ENCODE measurements around the gene PRKAR1B.
A peak's percentile ranks its signal among the peaks of the same experiment; 100 is the strongest.

Gene PRKAR1B

DNA sequence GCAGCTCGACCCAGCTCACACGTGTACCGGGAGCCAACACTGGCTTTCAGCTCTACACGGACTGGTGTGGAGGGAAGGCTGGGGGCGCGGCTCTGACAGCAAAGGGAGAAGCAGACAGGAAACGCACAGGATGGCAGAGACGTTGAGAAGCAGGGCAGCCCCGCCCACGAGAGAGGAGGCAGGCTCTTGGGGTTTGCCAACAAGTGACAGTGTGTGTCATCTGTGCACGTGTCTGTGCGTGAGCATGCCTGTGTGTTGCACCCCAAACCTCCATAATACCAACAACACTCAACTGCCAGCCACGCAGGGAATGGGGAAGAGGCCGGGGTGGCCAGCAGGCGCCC lies 143.0 kb downstream of the PRKAR1B start:
- peak; percentile 82 to 94 for DNase-seq

DNA sequence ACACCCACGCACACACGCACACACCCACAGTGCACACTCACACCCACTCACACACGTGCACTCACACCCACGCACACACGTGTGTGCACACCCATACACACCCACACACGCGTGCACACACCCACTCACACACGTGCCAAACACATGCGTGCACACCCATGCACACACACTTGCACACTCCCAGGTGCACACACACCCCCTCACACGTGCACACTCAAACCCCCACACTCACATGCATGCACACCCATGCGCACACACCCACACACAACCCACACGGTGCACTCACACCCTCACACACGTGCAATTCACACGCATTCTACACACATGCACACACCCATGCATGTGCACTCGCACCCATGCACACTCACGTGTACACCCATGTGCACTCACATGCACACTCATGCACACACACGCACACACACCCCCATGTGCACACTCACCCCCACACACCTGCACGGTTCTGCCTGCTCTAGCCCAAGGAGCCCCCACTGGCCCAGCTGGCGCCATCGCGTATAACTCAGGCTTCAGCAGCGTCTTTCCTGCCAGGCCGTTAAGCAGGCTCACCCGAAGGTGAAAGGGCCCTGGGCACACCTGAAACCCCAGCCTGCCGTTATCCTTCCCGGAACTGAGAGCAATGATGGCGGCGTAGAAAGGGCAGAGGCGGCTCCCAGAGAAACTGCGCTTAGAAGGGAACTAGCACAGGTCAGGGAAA lies 143.5 kb downstream of the PRKAR1B start:
- DNase-seq = peak in 1 of 2 experiments; percentile 33

DNA sequence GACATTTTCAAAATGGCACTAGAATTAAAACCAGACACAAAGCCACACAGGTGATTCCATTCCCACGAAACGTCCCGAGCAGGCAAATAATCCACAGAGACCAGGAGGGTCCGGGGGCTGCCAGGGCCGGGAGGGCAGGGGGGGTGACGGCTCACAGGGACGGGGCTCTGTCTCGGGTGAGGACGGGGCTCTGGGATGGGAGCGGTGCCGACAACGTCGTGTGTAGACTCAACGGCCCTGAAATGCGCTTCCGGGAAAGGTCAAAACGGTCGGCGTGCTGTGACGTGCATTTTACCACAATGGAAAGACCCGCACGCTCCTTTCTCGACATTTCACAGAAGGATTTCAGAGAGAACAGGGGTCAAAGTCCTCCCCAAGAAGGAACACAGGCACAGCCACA lies 144.2 kb downstream of the PRKAR1B start:
- peak in 1 of 2 experiments; percentile 7 for DNase-seq

DNA sequence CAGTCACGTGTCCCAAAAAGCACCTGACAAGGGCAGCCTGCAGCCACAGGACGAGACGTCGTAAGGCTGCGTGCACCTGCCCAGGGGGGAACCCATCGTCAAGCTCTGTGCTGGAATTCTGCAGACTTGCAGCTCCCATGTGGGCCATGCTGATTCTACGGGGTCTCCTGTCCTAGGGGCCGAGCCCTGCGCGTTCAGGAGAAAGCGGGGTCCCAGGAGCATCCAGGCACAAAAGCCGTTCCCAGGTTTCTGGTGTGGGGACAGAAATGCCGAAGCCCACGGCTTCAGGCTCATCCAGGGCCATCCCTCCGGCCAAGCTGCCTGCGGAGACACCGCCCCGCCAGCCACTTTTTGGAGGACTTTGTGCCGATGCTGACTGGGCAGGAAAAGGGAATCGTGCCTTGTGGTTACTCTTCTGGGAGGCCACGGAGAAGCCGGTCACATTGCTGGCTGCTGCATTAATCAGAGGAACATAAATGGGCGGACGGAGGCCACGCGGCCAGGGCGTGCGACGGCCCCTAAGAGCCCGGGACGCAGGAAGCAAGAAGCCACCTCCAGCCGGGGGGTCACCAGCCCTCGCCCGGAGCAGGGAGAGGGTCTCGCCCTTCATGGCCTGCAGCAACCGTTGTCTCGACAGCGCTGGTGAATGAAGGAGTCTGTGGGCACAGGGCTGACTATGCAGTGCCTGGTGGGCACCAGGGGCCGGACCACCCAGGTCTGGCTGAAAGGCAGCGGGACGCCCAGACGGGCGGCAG lies 144.8 kb downstream of the PRKAR1B start:
- no peak for DNase-seq

DNA sequence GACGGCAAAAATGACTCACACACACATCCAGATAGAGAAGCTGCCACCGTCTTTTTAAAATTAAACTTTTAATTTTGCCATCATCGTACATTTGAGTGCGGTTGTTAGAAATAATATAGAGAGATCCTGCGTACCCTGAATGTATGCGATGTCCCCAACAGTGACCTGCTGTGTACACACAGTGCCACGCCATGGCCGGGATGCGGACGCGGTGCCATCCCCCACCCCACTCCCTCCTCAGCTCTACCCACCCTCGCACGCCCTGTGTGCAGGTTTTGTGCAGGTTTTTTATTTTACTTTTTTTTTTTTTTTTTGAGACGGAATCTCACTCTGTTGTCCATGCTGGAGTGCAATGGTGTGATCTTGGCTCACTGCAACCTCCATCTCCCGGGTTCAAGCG lies 148.7 kb downstream of the PRKAR1B start:
- no peak for DNase-seq

DNA sequence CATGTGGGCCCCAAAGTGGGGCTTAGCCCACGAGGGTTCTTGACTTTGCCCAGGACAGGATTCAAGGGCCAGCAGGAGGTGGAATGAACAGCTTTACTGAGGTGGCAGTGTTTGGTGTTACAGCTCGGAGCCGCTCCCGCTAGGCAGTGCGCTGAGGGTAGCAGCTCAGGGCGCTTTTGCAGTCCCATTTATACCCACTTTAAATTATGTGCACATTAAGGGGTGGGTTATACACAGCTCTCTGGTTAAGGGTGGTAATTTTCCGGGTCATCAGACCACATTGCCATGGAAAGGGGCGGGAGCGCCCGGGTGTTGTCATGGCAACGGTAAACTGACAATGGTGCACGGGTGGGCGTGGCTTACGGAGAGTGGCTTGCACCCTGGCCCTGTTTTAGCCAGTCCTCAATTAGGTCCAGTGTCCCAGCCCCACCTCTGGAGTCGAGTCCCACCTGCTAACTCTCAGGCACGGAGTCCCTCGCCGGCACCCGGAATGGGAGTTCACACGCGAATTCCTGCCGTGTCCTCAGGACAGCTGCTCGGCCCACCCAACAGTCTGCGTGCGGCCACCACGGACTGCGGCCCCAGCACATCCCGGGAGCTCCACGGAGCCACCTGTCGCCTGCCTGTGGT lies 149.2 kb downstream of the PRKAR1B start:
- no peak for DNase-seq

DNA sequence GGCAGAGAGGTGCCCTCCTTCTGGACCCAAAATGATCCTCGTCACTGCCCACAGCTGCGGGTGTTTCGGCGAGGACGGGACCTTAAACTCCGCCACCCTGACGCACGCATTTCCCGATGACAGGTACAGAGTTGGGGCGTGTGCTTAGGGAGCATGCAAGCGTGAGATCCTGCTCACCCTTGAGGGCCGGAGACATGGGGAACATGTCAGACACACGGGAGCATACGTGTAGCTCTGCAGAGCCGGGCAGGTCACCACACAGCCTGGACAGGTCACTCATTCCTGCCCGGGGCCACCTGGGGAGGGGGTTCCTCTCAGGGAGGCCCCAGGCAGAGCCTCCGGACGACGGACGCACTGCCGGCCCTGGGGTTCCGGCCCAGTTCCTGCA lies 149.8 kb downstream of the PRKAR1B start:
- no peak for DNase-seq

DNA sequence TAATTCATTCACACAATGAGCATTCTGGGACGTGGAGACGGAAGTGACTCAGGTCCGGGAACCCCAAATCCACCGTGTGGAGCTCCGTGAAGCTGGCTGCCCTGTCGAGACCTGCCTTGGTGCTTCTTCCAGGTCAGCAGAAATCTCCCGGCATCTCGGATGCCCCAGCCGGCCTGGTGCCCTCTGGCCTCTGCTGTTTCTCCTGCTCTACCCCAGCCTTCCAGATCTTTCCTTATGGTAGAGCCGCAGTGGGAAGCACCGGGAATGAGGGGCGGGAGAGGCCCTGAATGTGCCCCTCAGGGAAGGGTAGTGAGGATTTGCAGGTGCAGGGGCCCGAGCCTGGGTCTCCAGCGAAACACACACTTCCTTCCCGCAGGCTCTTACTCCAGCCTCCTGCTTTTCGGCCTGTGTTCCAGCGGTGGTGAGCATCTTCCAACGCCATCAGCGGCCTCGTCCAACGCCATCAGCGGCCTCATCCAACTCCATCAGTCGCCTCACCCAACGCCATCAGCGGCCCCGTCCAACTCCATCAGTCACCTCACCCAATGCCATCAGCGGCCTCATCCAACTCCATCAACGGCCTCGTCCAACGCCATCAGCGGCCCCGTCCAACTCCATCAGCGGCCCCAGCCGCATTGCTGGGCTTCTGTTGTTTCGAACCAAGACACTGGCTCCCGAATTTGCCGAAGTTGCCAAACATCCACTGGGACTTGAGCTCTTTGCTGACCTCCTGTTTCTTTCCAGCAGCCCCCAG lies 150.4 kb downstream of the PRKAR1B start:
- DNase-seq = no peak

DNA sequence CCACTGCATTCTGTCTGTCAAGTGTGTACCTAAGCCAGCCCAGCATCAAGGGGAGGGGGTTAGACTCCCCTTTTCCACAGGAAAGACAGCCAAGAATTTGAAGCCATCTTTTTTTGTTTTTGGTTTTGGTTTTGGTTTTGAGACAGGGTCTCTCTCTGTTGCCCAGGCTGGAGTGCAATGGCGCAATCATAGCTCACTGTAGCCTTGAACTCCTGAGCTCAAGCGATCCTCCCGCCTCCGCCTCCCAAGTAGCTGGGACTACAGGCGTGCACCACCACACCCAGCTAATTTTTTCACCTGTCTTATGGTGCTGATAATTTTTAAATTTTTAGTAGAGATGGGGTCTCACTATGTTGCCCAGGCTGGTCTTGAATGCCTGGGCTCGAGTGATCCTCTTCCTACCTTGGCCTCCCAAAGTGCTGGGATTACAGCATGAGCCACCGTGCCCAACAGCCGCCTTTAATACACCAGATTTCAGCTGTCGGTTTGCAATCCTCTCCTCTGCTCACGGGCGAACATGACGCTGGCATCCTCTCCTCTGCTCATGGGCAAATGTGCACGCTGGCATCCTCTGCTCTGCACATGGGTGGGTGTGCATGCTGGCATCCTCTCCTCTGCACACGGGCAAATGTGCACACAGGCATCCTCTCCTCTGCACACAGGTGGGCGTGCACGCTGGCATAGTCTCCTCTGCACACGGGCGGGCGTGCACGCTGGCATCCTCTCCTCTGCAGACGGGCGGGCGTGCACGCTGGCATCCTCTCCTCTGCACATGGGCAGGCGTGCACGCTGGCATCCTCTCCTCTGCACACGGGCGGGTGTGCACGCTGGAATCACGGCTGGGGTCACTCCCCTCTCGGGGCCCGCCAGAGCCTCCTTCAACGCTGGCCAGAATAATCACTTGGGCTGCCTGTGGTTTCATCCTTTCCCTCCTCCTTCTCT lies 151.4 kb downstream of the PRKAR1B start:
- no peak for DNase-seq

DNA sequence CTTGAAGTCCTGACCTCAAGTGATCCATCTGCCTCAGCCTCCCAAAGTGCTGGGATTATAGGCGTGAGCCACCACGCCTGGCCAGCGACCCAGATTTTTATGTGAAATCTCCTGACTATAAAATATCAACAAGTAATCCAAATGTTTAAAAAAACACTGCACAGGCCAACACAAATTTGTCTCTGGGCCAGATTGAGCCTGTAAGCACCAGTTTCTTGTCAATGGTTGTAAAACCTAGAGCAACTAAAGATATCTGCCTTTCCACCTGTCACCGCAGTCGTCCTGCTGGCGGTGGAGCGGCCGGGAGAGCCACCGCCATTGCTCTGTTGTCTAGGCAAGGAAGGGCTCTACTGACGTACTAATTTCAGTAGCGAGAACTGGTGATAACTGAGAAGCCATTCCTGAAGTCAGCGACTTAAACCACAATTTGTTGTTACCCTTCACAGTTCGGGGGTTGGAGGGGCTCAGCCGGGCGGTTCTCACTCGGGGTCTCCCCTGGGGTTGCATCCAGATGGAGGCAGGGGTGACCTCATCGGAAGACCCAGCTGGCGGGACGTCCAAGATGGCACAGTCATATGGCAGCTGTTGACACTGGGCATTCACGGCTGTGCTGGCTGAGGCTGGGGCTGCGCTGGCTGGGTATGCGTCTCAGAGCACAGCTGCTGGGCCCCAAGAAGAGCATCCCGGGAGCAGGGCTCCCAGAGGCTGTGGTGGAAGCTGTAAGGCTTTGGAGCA lies 152.3 kb downstream of the PRKAR1B start:
- DNase-seq = no peak

DNA sequence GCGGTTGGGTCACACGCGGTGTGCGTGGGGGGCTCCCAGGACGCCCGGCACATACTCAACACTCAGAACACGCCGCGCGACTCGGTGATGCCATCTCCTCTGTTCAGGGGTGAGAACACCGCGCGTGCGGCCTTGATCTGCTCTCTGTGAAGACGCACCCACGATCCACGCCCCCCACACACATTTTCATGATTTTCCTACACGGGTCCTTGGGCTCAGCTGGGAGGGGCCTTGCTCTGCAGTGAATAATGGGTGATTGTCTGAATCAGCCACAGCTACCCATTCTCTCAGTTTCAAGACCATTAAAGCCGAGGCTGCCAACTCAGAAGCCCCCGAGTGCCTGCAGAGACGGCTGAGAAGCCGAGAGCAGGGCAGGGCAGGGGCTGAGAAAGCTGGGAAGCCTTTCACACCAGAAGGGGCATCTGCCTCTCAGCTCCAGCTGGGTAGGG lies 153.1 kb downstream of the PRKAR1B start:
- no peak for DNase-seq

DNA sequence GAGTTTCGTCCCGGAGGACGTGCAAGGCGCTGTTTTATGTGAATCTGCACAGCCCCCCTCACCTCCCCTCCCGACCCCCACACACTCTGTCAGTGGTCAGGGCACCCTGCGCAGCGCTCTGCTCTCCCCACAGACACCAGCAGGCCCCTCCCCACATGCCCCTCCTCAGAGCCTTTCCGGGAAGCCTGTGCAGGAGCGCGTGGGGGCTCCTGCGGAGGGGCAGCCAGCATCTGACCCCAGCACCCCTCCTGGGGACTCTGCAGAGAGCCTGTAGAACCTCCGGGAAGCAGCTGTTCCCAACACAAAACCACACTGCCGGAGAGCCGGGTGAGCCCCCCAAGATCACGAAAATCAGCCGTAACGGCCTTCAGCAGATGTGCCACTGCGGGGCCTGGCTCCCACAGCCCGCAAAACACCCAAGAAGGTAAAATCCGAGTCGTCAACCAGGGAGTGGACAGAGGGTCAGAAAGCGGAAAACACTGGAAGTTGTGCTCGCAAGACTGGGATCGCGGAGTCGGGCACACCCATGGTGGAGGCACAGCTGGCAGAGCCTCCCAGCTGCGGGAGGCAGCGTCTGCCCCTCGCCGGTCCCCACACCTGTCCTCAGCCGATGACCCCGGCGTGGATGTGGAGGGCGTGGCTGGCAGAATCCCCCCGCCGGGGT lies 153.7 kb downstream of the PRKAR1B start:
- DNase-seq = no peak

DNA sequence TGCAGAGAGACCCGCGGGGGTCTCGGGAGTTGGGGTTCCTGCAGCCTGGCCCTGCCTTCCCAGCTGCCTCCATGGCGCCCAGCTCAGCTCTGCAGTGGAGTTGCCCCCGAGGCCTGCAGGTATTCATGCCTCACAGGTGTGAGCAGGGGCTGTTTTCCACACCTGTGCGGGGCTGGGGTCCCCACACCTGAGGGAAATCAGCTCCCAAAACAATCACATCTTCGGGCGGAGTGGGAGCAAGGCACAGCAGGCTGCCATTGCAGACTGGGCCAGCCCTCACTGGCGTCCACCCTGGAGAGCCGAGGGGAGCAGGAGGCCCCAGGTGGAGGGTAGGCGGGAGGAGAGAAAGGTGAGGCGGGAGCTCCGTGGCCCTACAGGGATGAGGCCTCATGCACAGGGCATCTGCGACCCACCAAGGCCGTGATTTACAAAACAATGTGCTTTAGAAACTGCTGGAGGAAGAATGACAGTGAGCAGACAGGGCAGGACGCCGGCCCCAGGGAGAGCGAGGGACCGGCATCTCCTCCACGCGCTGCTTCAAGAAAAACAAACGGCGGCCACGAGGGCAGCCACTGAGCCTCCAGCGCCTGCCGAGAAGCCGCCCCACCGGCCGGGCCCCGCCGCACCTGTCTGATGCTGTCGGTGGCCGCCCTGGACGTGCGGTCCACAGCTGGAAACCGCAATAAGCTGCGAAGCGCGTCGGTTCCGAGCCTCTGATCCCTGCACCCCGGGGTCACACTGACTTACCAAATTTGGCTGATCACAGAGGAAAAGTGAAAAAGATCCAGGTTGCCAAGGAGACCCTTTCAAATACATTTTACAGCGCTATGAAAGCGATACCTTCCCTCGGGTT lies 154.4 kb downstream of the PRKAR1B start:
- DNase-seq = no peak

DNA sequence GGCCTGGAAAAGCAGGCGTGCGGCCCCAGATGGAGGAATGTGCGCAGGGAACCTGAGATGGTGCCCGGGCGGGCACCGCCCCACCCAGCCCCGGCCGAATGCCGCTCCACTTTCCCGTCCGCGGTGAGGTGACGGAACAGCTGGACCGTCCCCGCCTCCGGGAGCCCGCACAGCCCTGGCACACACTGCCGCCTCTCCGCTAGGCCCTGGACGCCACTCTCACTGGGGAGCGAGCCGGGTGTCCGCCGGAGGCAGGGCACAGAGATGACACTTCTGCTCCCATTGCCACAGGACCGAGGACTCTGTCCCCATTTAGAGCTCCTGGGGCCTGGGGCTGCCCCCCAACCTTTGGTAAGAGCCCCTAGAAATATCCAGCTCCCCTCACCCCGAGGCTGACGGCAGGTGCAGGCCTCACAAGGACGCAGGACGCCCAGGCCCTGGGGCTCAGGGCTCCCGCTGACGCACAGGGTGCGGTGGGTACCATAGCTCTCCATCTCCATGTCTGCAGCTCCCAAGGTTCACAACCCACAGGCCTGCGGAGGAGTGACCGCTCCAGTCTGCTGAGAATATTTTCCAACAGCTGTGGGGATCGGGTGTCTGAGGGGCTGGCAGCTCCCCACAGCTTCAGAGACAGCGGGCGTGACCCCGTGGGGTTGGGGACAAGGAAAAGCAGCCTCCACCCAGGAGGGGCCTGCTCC lies 155.2 kb downstream of the PRKAR1B start:
- no peak for DNase-seq

DNA sequence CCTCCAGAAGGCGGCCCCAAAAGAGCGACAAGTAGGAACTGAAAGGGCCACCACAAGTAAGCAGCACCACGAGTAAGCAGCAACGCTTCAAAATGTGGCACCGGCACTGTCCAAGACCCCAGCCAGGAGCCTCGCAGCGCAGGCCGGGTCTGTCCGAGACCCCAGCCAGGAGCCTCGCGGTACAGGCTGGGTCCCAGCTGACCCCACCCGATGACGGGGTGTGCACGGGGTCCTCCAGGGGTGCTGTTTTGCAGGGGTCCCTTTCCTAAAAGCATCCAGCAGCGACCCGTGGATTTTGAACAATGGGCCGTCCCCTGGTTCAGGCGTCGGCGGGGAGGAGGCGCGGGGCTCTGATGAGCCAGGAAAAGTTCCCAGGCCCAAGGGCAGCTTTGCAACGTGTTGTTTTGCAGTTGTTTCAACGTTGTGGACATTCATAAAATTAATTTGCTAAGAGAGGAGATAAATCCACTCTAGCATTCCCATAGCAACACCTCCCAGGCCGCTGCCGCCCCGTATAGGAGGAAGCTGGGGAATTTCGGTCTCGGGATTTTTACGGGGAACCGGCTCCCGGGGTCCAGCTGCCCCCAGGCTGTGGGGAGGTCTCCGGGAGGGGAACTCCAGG lies 155.9 kb downstream of the PRKAR1B start:
- DNase-seq = no peak

DNA sequence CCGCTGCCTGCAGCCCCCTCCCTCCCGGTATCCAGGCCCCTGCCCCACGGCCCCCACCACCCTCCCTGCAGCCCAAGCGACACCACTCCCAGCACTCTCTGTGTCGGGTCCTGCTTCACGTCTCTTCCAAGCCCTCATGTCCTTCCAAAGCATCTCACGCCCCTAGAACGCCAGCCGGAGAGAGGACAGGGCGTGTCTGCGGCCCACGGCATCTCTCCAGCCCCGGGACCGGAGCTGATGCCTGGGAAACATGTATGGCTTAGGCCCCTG lies 156.3 kb downstream of the PRKAR1B start:
- no peak for DNase-seq

DNA sequence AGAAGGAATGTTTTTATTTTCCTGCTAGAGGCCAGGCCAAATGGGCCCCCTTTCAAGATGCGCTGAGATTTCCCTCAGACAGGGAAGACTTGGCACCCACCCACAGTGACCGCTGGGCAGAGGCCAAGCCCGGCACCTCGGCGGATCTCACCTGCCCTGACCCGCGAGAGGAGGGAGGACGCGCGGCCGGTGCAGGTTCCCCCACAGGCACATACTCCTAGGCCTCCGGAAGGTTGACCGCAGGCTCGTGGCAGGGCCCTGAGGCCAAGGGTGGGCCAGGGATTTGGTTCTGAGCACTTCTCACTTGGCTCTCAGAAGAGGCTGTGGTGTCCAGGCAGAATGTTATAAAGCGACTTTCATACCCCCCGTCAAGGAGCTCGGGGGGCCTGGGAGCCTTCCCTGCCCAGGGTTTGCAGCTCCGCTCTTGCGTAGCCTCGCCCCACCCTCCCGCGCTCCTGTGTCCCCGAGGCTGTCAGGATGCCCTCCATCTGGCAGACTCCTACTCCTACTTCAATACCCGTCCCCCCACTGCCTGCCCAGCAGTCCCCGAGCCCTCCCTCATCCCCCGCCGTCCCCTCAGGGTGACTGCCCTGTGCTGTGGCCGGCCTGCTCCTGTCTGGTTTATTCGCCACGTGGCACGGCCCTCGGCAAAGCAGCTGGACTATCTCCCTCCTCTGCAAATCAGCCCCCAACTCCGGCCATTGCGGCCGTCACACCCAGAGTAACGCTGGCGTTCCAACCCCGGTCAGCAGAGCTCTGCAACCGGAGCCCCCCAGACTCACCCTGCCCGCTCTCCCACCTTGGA lies 156.9 kb downstream of the PRKAR1B start:
- no peak for DNase-seq

All from stimulated activated CD4-positive, alpha-beta T cell treated with anti-CD3 and anti-CD28 coated beads, Interleukin-4, amount 100 ng/mL, for 4 hours (primary cell).